ENCODE measurements around the gene TRIM62. TPM values are rescaled to one million over a fixed set of nuclear protein-coding genes. Genes with fewer than 3 reads are reported as not detected.

TRIM62 gene
- total RNA-seq, 1 donor = 12.3 TPM

DNA sequence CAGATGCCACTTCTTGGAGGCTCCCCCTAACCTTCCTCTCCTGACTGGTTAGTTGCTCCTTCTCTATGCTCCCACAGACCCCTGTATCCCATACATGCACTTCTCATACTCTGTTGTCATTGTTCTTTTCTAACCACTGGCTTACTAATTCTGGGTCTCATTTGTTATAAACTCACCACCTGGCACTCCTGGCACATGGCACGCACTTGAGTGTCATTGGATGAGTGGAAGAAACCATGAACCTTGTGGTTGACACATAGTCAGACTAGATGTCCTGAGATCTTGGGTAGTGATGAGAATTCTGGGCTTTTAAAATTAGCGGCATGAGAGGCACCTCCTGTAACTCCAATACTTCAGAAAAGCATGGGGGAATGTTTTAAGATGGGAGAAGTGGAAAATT lies 49.3 kb downstream of the TRIM62 start:
- Histone ChIP-seq H3K27me3 (ENCODE audit: insufficient read depth, low read length) (no peaks in the 10 kb centered on the region), H3K36me3 (ENCODE audit: insufficient read depth, low read length) (no peaks in the 10 kb centered on the region), H4K20me1 (ENCODE audit: insufficient read depth, low read length) (no peaks in the 10 kb centered on the region), H3K9me3 (ENCODE audit: low read depth, low read length) (no peaks in the 10 kb centered on the region), H3K79me2 (ENCODE audit: insufficient read depth, low read length) (no peaks in the 10 kb centered on the region), H3K4me1 (ENCODE audit: insufficient read depth, low read length) (no peaks in the 10 kb centered on the region), H3K4me2 (ENCODE audit: insufficient read depth, low read length) (no peak overlapping the region), H3K4me3 (ENCODE audit: insufficient read depth, low read length) (no peak overlapping the region), H3K27ac (ENCODE audit: low read depth, low read length) (no peak overlapping the region), H2AFZ (ENCODE audit: low read length) (no peak overlapping the region)
- DNase-seq (ENCODE audit: insufficient read length, low spot score, missing footprints) = no peak
- TF ChIP-seq, protein P1, sequence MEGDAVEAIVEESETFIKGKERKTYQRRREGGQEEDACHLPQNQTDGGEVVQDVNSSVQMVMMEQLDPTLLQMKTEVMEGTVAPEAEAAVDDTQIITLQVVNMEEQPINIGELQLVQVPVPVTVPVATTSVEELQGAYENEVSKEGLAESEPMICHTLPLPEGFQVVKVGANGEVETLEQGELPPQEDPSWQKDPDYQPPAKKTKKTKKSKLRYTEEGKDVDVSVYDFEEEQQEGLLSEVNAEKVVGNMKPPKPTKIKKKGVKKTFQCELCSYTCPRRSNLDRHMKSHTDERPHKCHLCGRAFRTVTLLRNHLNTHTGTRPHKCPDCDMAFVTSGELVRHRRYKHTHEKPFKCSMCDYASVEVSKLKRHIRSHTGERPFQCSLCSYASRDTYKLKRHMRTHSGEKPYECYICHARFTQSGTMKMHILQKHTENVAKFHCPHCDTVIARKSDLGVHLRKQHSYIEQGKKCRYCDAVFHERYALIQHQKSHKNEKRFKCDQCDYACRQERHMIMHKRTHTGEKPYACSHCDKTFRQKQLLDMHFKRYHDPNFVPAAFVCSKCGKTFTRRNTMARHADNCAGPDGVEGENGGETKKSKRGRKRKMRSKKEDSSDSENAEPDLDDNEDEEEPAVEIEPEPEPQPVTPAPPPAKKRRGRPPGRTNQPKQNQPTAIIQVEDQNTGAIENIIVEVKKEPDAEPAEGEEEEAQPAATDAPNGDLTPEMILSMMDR (IDR thresholded peaks at IDR 0.05; ENCODE audit: extremely low read depth, low read depth, low read length) = no peak

- Histone ChIP-seq H3K4me3 (ENCODE audit: insufficient read depth, low read length) (no peak overlapping the region), H3K4me1 (ENCODE audit: insufficient read depth, low read length) (peaks cover 4% of the 10 kb centered on the region), H4K20me1 (ENCODE audit: insufficient read depth, low read length) (no peaks in the 10 kb centered on the region), H3K4me2 (ENCODE audit: insufficient read depth, low read length) (no peak overlapping the region), H3K79me2 (ENCODE audit: insufficient read depth, low read length) (peaks cover 6% of the 10 kb centered on the region), H3K27me3 (ENCODE audit: insufficient read depth, low read length) (no peaks in the 10 kb centered on the region), H3K27ac (ENCODE audit: low read depth, low read length) (no peak overlapping the region), H3K36me3 (ENCODE audit: insufficient read depth, low read length) (no peaks in the 10 kb centered on the region), H3K9me3 (ENCODE audit: low read depth, low read length) (no peaks in the 10 kb centered on the region), H2AFZ (ENCODE audit: low read length) (peak overlapping the region; percentile 46)
- no peak for DNase-seq (ENCODE audit: insufficient read length, low spot score, missing footprints)
- TF ChIP-seq, protein P1 (IDR thresholded peaks at IDR 0.05; ENCODE audit: extremely low read depth, low read depth, low read length) = no peak
Measured at GRCh38 chr1:33131191-33131590, 50.7 kb downstream of the TRIM62 start.

DNA sequence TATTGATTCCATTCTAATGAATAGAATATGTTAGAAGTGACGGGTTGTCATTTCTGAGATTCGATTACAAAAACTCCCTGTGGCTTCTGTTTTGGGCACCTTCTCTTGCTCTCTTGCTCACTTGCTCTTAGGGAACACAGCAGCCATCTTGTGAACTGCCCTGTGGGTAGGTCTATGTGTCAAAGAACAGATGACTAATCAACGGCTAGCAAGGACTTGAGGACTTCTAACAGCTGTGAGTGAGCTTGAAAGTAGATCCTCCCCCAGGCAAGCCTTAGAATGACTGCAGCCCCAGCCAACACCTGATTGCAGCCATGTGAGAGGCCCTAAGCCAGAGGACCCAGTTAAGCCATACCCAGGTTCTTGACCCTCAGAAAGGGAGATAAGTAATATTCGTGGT lies 51.5 kb downstream of the TRIM62 start:
- peaks cover 4% of the 10 kb centered on the region for H3K4me1 ChIP-seq (ENCODE audit: insufficient read depth, low read length)
- no peaks in the 10 kb centered on the region for H4K20me1 ChIP-seq (ENCODE audit: insufficient read depth, low read length)
- no peaks in the 10 kb centered on the region for H3K36me3 ChIP-seq (ENCODE audit: insufficient read depth, low read length)
- no peak overlapping the region for H3K27ac ChIP-seq (ENCODE audit: low read depth, low read length)
- H3K27me3 ChIP-seq (ENCODE audit: insufficient read depth, low read length) = no peaks in the 10 kb centered on the region
- no peaks in the 10 kb centered on the region for H3K9me3 ChIP-seq (ENCODE audit: low read depth, low read length)
- H3K4me3 ChIP-seq (ENCODE audit: insufficient read depth, low read length) = no peak overlapping the region
- no peak overlapping the region for H2AFZ ChIP-seq (ENCODE audit: low read length)
- TF ChIP-seq, protein P1 (IDR thresholded peaks at IDR 0.05; ENCODE audit: extremely low read depth, low read depth, low read length) = no peak
- H3K79me2 ChIP-seq (ENCODE audit: insufficient read depth, low read length) = peaks cover 7% of the 10 kb centered on the region
- no peak for DNase-seq (ENCODE audit: insufficient read length, low spot score, missing footprints)
- H3K4me2 ChIP-seq (ENCODE audit: insufficient read depth, low read length) = no peak overlapping the region

GRCh38 chr1:33128781-33129180 lies 53.1 kb downstream of the TRIM62 start:
- TF ChIP-seq, protein P1 (IDR thresholded peaks at IDR 0.05; ENCODE audit: extremely low read depth, low read depth, low read length) = no peak
- Histone ChIP-seq H3K36me3 (ENCODE audit: insufficient read depth, low read length) (no peaks in the 10 kb centered on the region), H3K79me2 (ENCODE audit: insufficient read depth, low read length) (peaks cover 7% of the 10 kb centered on the region), H3K4me1 (ENCODE audit: insufficient read depth, low read length) (peaks cover 4% of the 10 kb centered on the region), H3K9me3 (ENCODE audit: low read depth, low read length) (no peaks in the 10 kb centered on the region), H2AFZ (ENCODE audit: low read length) (no peak overlapping the region), H3K4me2 (ENCODE audit: insufficient read depth, low read length) (no peak overlapping the region), H3K27me3 (ENCODE audit: insufficient read depth, low read length) (no peaks in the 10 kb centered on the region), H4K20me1 (ENCODE audit: insufficient read depth, low read length) (no peaks in the 10 kb centered on the region), H3K4me3 (ENCODE audit: insufficient read depth, low read length) (no peak overlapping the region), H3K27ac (ENCODE audit: low read depth, low read length) (no peak overlapping the region)
- no peak for DNase-seq (ENCODE audit: insufficient read length, low spot score, missing footprints)

All from osteoblast (primary cell).